HCT116 (cell line): ENCODE results near the gene CD84. TPM values are rescaled to one million over a fixed set of nuclear protein-coding genes. Genes with fewer than 3 reads are reported as not detected.

Experiments used
- ATAC-seq: fragments of 200-7000 bp; cut with Tn5 transposase; 2 replicates; pipeline ENCODE4 v1.9.1; 2020; ENCODE audit warnings: mild to moderate bottlenecking, moderate library complexity
- BruUV-seq: library from RNA; stranded (reverse); fragments of 400-500 nt; replicated peaks from 2 replicates; lab custom pipeline; 2021; lab: Mats Ljungman, UMichigan
- CTCF ChIA-PET: fragments of 300-600 bp; sonication (Branson Sonifier 250); formaldehyde crosslinking; loops from one replicate; lab custom pipeline; 2021; ENCODE audit warnings: antibody characterized with exemption; lab: Charles Lee
- POLR2A ChIA-PET: fragments of 300-600, 350-600 bp; sonication (Branson Sonifier 250); formaldehyde crosslinking; loops from one replicate; lab custom pipeline; 2021; ENCODE audit warnings: antibody characterized with exemption; lab: Charles Lee
- RAD21 ChIA-PET, 2 experiments: fragments of 300-600 bp; sonication (Branson Sonifier 250); formaldehyde crosslinking; loops; one replicate each; lab custom pipeline; 2023; ENCODE audit warnings: low total read pairs in 2 of 2; ENCODE audit not compliant: uncharacterized antibody in 2 of 2, unreplicated experiment in 2 of 2, low non-redundant PET in 1 of 2; lab: Charles Lee
- DNase-seq: peaks from one replicate; pipeline ENCODE4 v3.0.0-alpha.2; 2010; ENCODE audit warnings: low read depth, low spot score
- H2AFZ ChIP-seq: fragments of 200-600 bp; shearing (Covaris generic), sonication (generic); 2 replicates; pipeline ENCODE4 v1.6.1; 2017; ENCODE audit warnings: low read depth, mixed run types, mixed read lengths, antibody characterized with exemption, low read length; ENCODE audit not compliant: poor library complexity, severe bottlenecking
- H3K27ac ChIP-seq: 2 replicates; pipeline ENCODE4 v1.5.1; 2012; ENCODE audit warnings: low read depth, low read length
- H3K27me3 ChIP-seq: fragments of 200-600 bp; sonication (generic); 2 replicates; pipeline ENCODE4 v1.6.1; 2016; ENCODE audit warnings: mixed run types, low read length, mixed read lengths; ENCODE audit not compliant: insufficient read depth
- H3K36me3 ChIP-seq, 2 experiments: fragments of 200-500 bp in 1 of 2; fragments of 200-600 bp in 1 of 2; sonication (Bioruptor generic) in 1 of 2; sonication (generic) in 1 of 2; 2 replicates each; pipeline versions ENCODE4 v1.5.1 to v1.6.1; 2014 to 2016; ENCODE audit warnings: low read length in 2 of 2, inconsistent platforms in 1 of 2, mixed read lengths in 1 of 2, mixed run types in 1 of 2; ENCODE audit not compliant: insufficient read depth in 2 of 2, control insufficient read depth in 1 of 2
- H3K4me1 ChIP-seq, 2 experiments: fragments of 200-600 bp in 1 of 2; sonication (generic) in 1 of 2; 2 replicates each; pipeline versions ENCODE4 v1.5.1 to v1.6.1; 2012 to 2017; ENCODE audit warnings: low read length in 2 of 2, inconsistent platforms in 1 of 2, mild to moderate bottlenecking in 1 of 2, mixed read lengths in 1 of 2, mixed run types in 1 of 2, moderate library complexity in 1 of 2; ENCODE audit not compliant: insufficient read depth in 2 of 2, control insufficient read depth in 1 of 2
- H3K4me2 ChIP-seq: fragments of 200-600 bp; sonication (generic); 2 replicates; pipeline ENCODE4 v1.6.1; 2017; ENCODE audit warnings: mixed run types, low read length, mixed read lengths
- H3K4me3 ChIP-seq, 2 experiments: fragments of 200-600 bp in 1 of 2; sonication (generic) in 1 of 2; replicated peaks in 1 of 2; 2 replicates each; pipeline ENCODE4 v1.5.1; 2011 to 2016; ENCODE audit warnings: low read length in 2 of 2, control low read depth in 1 of 2, low read depth in 1 of 2, mild to moderate bottlenecking in 1 of 2, mixed read lengths in 1 of 2, mixed run types in 1 of 2
- H3K79me2 ChIP-seq: fragments of 200-600 bp; sonication (generic); 2 replicates; pipeline ENCODE4 v1.6.1; 2017; ENCODE audit warnings: mild to moderate bottlenecking, mixed run types, low read length, moderate library complexity, mixed read lengths; ENCODE audit not compliant: insufficient read depth
- H3K9ac ChIP-seq: fragments of 200-600 bp; sonication (generic); 2 replicates; pipeline ENCODE4 v1.6.1; 2016; ENCODE audit warnings: low read length, mixed read lengths
- H3K9me2 ChIP-seq: fragments of 200-600 bp; sonication (generic), shearing (Covaris generic); 2 replicates; pipeline ENCODE4 v1.6.1; 2017; ENCODE audit warnings: mixed run types, mild to moderate bottlenecking, moderate library complexity; ENCODE audit not compliant: insufficient read depth
- H3K9me3 ChIP-seq, 2 experiments: fragments of 200-500 bp in 1 of 2; fragments of 200-600 bp in 1 of 2; sonication (Bioruptor generic) in 1 of 2; sonication (generic) in 1 of 2; 2 replicates each; pipeline ENCODE4 v1.6.1; 2014 to 2017; ENCODE audit warnings: low read length in 2 of 2, mixed read lengths in 2 of 2, inconsistent platforms in 1 of 2, low read depth in 1 of 2, mild to moderate bottlenecking in 1 of 2, mixed run types in 1 of 2, moderate library complexity in 1 of 2; ENCODE audit not compliant: control insufficient read depth in 1 of 2, insufficient read depth in 1 of 2
- H4K20me1 ChIP-seq: fragments of 200-600 bp; sonication (generic), shearing (Covaris generic); 2 replicates; pipeline ENCODE4 v1.6.1; 2017; ENCODE audit warnings: mixed run types, mild to moderate bottlenecking, moderate library complexity; ENCODE audit not compliant: insufficient read depth
- CBX3 ChIP-seq: IDR thresholded peaks from 2 replicates; pipeline ENCODE4 v1.6.1; 2012; ENCODE audit warnings: low read depth
- ELF1 ChIP-seq: IDR thresholded peaks from 2 replicates; pipeline ENCODE4 v1.6.1; 2012; ENCODE audit warnings: low read depth, borderline replicate concordance
- EZH2phosphoT487 ChIP-seq: fragments of 200-600 bp; IDR thresholded peaks from 2 replicates; pipeline ENCODE4 v1.6.1; 2018; ENCODE audit warnings: antibody characterized with exemption, borderline replicate concordance
- MAX ChIP-seq: IDR thresholded peaks from 2 replicates; pipeline ENCODE4 v1.6.1; 2012
- POLR2A ChIP-seq: IDR thresholded peaks from 2 replicates; pipeline ENCODE4 v1.7.0; 2011; ENCODE audit warnings: borderline replicate concordance; ENCODE audit not compliant: insufficient read depth, insufficient read length; ENCODE audit errors: extremely low read depth
- RAD21 ChIP-seq: IDR thresholded peaks from 2 replicates; pipeline ENCODE4 v1.6.1; 2012; ENCODE audit warnings: low read depth, mild to moderate bottlenecking
- REST ChIP-seq: IDR thresholded peaks from 2 replicates; pipeline ENCODE4 v1.6.1; 2012; ENCODE audit warnings: low read depth
- SIN3A ChIP-seq: IDR thresholded peaks from 2 replicates; pipeline ENCODE4 v1.6.1; 2012; ENCODE audit warnings: low read depth
- SP1 ChIP-seq: IDR thresholded peaks from 2 replicates; pipeline ENCODE4 v1.6.1; 2012; ENCODE audit warnings: low read depth
- ZBTB33 ChIP-seq: IDR thresholded peaks from 2 replicates; pipeline ENCODE4 v1.6.1; 2011; ENCODE audit warnings: mild to moderate bottlenecking, low read length, moderate library complexity; ENCODE audit not compliant: insufficient replicate concordance; ENCODE audit errors: extremely low read depth
- ZFX ChIP-seq: fragments of 450-650 bp; IDR thresholded peaks from 2 replicates; pipeline ENCODE4 v1.6.1; 2017
- ZNF274 ChIP-seq: fragments of 200-500 bp; sonication (Bioruptor generic); IDR thresholded peaks from 2 replicates; pipeline ENCODE4 v1.6.1; 2014; ENCODE audit warnings: mild to moderate bottlenecking, low read depth, low read length, inconsistent platforms
- intact Hi-C: fragments of 100-400 bp; cut with micrococcal nuclease; formaldehyde crosslinking; loops from 2 replicates; pipeline ENCODE4 v1.10.0; 2022
- total RNA-seq: library from RNA; stranded (reverse); gene quantifications from one replicate; pipeline ENCODE4 v1.2.1, GENCODE V29; 2021; ENCODE audit not compliant: unreplicated experiment

CD84 gene
- total RNA-seq, 1 experiment from 2014 or later, result 0.02 TPM

GRCh38 chr1:160623862-160624261 lies 44.6 kb upstream of the CD84 start:
- Histone ChIP-seq H3K9me3 (no peaks in the 10 kb centered on the region), H3K4me1 (no peaks in the 10 kb centered on the region), H3K4me2 (no peak overlapping the region), H3K9ac (no peak overlapping the region), H3K27me3 (no peaks in the 10 kb centered on the region; the same call in 1 of the 2 replicates), H3K36me3 (no peaks in the 10 kb centered on the region), H3K4me3 (no peak overlapping the region), H2AFZ (no peak overlapping the region), H3K27ac (no peak overlapping the region), H3K79me2 (no peaks in the 10 kb centered on the region), H4K20me1 (no peaks in the 10 kb centered on the region), H3K9me2 (no peaks in the 10 kb centered on the region)
- CTCF ChIA-PET, result no interaction called here
- POLR2A ChIA-PET, result no interaction called here
- DNase-seq (no peak), ATAC-seq (no peak)
- RAD21 ChIA-PET, result no interaction called here
- intact Hi-C loops, result no loop called here
- BruUV-seq, result no TSS peak
- TF ChIP-seq ZBTB33 (no peak), MAX (no peak), REST (no peak), SIN3A (no peak), ELF1 (no peak), CBX3 (no peak), RAD21 (no peak), EZH2phosphoT487 (no peak), POLR2A (no peak), SP1 (no peak), ZFX (no peak), ZNF274 (no peak)
